H9 (cell line): ENCODE data around the gene PRODH2. TPM values are rescaled to one million over a fixed set of nuclear protein-coding genes. Genes with fewer than 3 reads are reported as not detected.
"Not testable (repeated sequence)": the region's sequence is repeated elsewhere in the genome, so short reads cannot be mapped to it uniquely, and the experiment has no call there.

Experiments used
- DNase-seq: peaks from one replicate; pipeline ENCODE4 v3.0.0-alpha.2; 2017
- H2AFZ ChIP-seq: one replicate; pipeline ENCODE4 v1.6.1; 2013; ENCODE audit warnings: mild to moderate bottlenecking, low read length, control low read depth, moderate library complexity
- H2AK5ac ChIP-seq: 2 replicates; pipeline ENCODE4 v1.6.1; 2013; ENCODE audit warnings: low read length, control low read depth, mixed read lengths; ENCODE audit not compliant: insufficient read length
- H2BK120ac ChIP-seq: one replicate; pipeline ENCODE4 v1.6.1; 2013; ENCODE audit warnings: low read depth, mild to moderate bottlenecking, low read length, control low read depth, inconsistent platforms; ENCODE audit not compliant: poor library complexity, severe bottlenecking
- H2BK12ac ChIP-seq: 2 replicates; pipeline ENCODE4 v1.6.1; 2013; ENCODE audit warnings: low read length, control low read depth, mixed read lengths, low read depth; ENCODE audit not compliant: insufficient read length
- H2BK15ac ChIP-seq: 2 replicates; pipeline ENCODE4 v1.6.1; 2013; ENCODE audit warnings: low read depth, low read length, control low read depth
- H2BK20ac ChIP-seq: one replicate; pipeline ENCODE4 v1.6.1; 2013; ENCODE audit warnings: low read depth, mild to moderate bottlenecking, low read length, control low read depth, inconsistent platforms; ENCODE audit not compliant: poor library complexity, severe bottlenecking
- H2BK5ac ChIP-seq: 2 replicates; pipeline ENCODE4 v1.6.1; 2013; ENCODE audit warnings: low read length, control low read depth, mixed read lengths; ENCODE audit not compliant: insufficient read length
- H3K14ac ChIP-seq: 2 replicates; pipeline ENCODE4 v1.6.1; 2013; ENCODE audit warnings: low read length, control low read depth; ENCODE audit not compliant: insufficient read depth
- H3K18ac ChIP-seq: 2 replicates; pipeline ENCODE4 v1.6.1; 2013; ENCODE audit warnings: low read depth, mild to moderate bottlenecking, mixed read lengths, low read length, control low read depth; ENCODE audit not compliant: insufficient read length
- H3K23ac ChIP-seq: 2 replicates; pipeline ENCODE4 v1.6.1; 2013; ENCODE audit warnings: low read length, control low read depth, mixed read lengths, low read depth; ENCODE audit not compliant: insufficient read length
- H3K23me2 ChIP-seq: 2 replicates; pipeline ENCODE4 v1.6.1; 2013; ENCODE audit warnings: low read depth, mild to moderate bottlenecking, mixed read lengths, low read length, control low read depth; ENCODE audit not compliant: insufficient read length, poor library complexity, severe bottlenecking
- H3K27ac ChIP-seq: 2 replicates; pipeline ENCODE4 v1.5.1; 2013; ENCODE audit warnings: low read length, control low read depth, mixed read lengths, low read depth; ENCODE audit not compliant: insufficient read length
- H3K27me3 ChIP-seq: 2 replicates; pipeline ENCODE4 v1.6.1; 2013; ENCODE audit warnings: low read length, control low read depth, inconsistent platforms; ENCODE audit not compliant: insufficient read depth
- H3K4ac ChIP-seq: 2 replicates; pipeline ENCODE4 v1.6.1; 2013; ENCODE audit warnings: low read depth, mild to moderate bottlenecking, control low read depth, inconsistent platforms, low read length, moderate library complexity
- H3K4me1 ChIP-seq: 2 replicates; pipeline ENCODE4 v1.6.1; 2013; ENCODE audit warnings: low read length, control low read depth, inconsistent platforms; ENCODE audit not compliant: insufficient read depth
- H3K4me2 ChIP-seq: 2 replicates; pipeline ENCODE4 v1.6.1; 2013; ENCODE audit warnings: low read length, control low read depth, mixed read lengths; ENCODE audit not compliant: insufficient read length, insufficient read depth
- H3K56ac ChIP-seq: 2 replicates; pipeline ENCODE4 v1.6.1; 2013; ENCODE audit warnings: low read depth, mild to moderate bottlenecking, mixed read lengths, low read length, control low read depth; ENCODE audit not compliant: insufficient read length
- H3K79me1 ChIP-seq: 2 replicates; pipeline ENCODE4 v1.6.1; 2013; ENCODE audit warnings: low read depth, mild to moderate bottlenecking, moderate library complexity, low read length, control low read depth, inconsistent platforms; ENCODE audit not compliant: insufficient read depth, poor library complexity, severe bottlenecking
- H3K79me2 ChIP-seq: 2 replicates; pipeline ENCODE4 v1.6.1; 2013; ENCODE audit warnings: low read length, control low read depth, inconsistent platforms; ENCODE audit not compliant: insufficient read depth
- H3K9ac ChIP-seq: 2 replicates; pipeline ENCODE4 v1.6.1; 2013; ENCODE audit warnings: low read length, control low read depth, mixed read lengths; ENCODE audit not compliant: insufficient read length; ENCODE audit errors: extremely low read depth
- H3K9me3 ChIP-seq: one replicate; pipeline ENCODE4 v1.6.1; 2013; ENCODE audit warnings: low read depth, low read length, inconsistent platforms; ENCODE audit not compliant: control insufficient read depth
- H3T11ph ChIP-seq: one replicate; pipeline ENCODE4 v1.6.1; 2013; ENCODE audit warnings: mild to moderate bottlenecking, low read length, control low read depth, inconsistent platforms
- H4K20me1 ChIP-seq: one replicate; pipeline ENCODE4 v1.6.1; 2013; ENCODE audit not compliant: control insufficient read depth, insufficient read length, insufficient read depth
- H4K5ac ChIP-seq: 2 replicates; pipeline ENCODE4 v1.6.1; 2013; ENCODE audit warnings: low read depth, mild to moderate bottlenecking, mixed read lengths, low read length, control low read depth; ENCODE audit not compliant: insufficient read length
- H4K8ac ChIP-seq: replicated peaks from 2 replicates; pipeline ENCODE4 v1.6.1; 2013; ENCODE audit warnings: low read length, control low read depth, mixed read lengths, low read depth; ENCODE audit not compliant: insufficient read length
- H4K91ac ChIP-seq: 2 replicates; pipeline ENCODE4 v1.6.1; 2013; ENCODE audit warnings: low read depth, mild to moderate bottlenecking, moderate library complexity, mixed read lengths, low read length, control low read depth; ENCODE audit not compliant: insufficient read length
- H3K27ac Mint-ChIP-seq, 3 experiments: 2 replicates in 2 of 3; 3 replicates in 1 of 3; pipeline ENCODE4 v1.8.0; 2020 to 2021; ENCODE audit warnings: mixed read lengths in 3 of 3, mild to moderate bottlenecking in 1 of 3, moderate library complexity in 1 of 3
- H3K27me3 Mint-ChIP-seq: 2 replicates; pipeline ENCODE4 v1.8.0; 2021; ENCODE audit warnings: low read depth, mild to moderate bottlenecking, moderate library complexity, mixed read lengths
- H3K36me3 Mint-ChIP-seq, 3 experiments: 2 replicates in 2 of 3; 3 replicates in 1 of 3; pipeline ENCODE4 v1.8.0; 2020 to 2021; ENCODE audit warnings: low read depth in 3 of 3, mixed read lengths in 3 of 3; ENCODE audit not compliant: insufficient read depth in 1 of 3
- H3K4me1 Mint-ChIP-seq, 2 experiments: 2 replicates each; pipeline ENCODE4 v1.8.0; 2020; ENCODE audit warnings: mixed read lengths in 2 of 2
- H3K4me3 Mint-ChIP-seq, 2 experiments: 2 replicates in 1 of 2; 3 replicates in 1 of 2; pipeline ENCODE4 v1.8.0; 2020 to 2021; ENCODE audit warnings: mild to moderate bottlenecking in 2 of 2, mixed read lengths in 2 of 2, moderate library complexity in 1 of 2
- H3K9me3 Mint-ChIP-seq, 2 experiments: 2 replicates in 1 of 2; 3 replicates in 1 of 2; pipeline ENCODE4 v1.8.0; 2020; ENCODE audit warnings: mild to moderate bottlenecking in 2 of 2, mixed read lengths in 2 of 2, moderate library complexity in 1 of 2
- WGBS: extraction: QIAGEN DNeasy Blood & Tissue Kit; methylation state at CpG from one replicate; pipeline ENCODE4 v1.1.7; 2013; ENCODE audit warnings: missing lambda C conversion rate, low lambda C conversion rate, mixed read lengths; ENCODE audit not compliant: insufficient read length; ENCODE audit errors: extremely low coverage; 5-methylcytosine and 5-hydroxymethylcytosine counted together
- total RNA-seq: library from RNA; stranded (reverse); gene quantifications from 2 replicates; pipeline ENCODE4 v1.2.1, GENCODE V29; 2021
- TF ChIP-seq, protein P1 (sequence below): fragments of 200-600 bp; sonication (generic); conservative IDR thresholded peaks from 3 replicates; pipeline ENCODE4 v1.8.0; 2021; ENCODE audit warnings: antibody characterized with exemption, mild to moderate bottlenecking

PRODH2 gene
- total RNA-seq, 1 experiment from 2014 or later, result not detected

DNA sequence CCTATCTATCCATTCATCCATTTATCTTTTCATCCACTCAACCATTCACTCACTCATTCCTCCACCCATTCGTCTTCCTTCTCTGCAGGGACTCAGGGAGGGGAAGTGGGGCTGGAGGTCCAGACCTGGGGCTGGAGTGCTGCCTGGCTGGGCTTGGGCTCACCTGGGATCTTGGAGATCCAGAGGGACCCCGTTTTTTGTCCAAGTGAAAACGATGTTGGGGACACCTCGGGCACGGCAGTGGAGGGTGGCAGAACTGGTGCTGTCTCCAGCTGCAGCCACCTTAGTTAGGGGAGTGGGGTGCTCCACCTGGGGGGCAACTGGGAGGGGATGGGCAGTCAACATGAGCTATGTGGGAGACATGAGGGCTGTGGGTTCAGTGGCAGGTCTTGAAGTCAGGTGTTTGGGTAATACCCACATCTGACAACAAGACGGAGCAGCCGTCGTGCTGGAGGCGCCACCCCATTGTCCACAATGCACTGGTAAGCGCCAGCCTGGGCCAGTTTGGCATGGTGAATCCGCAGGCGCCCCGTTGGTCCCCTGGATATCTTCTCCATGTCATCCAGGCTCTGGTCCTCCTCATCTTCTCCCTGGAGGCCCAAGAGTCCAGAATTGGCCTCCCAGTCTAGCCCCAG is 29.4 kb upstream of the PRODH2 start:
- Mint-ChIP-seq H3K4me1 (peaks cover 18 to 25% of the 10 kb centered on the region in 2 experiments), H3K36me3 (no peaks in the 10 kb centered on the region; a peak in 1 of 7 replicates), H3K27ac (no peak overlapping the region), H3K9me3 (peaks cover 2 to 3% of the 10 kb centered on the region in 2 experiments; a peak in 2 of 5 replicates), H3K4me3 (no peak overlapping the region), H3K27me3 (peaks cover 78% of the 10 kb centered on the region)
- Histone ChIP-seq H3K14ac (no peak overlapping the region), H3K79me2 (no peaks in the 10 kb centered on the region), H2AK5ac (no peak overlapping the region), H4K5ac (no peak overlapping the region), H2BK20ac (no peak overlapping the region), H4K20me1 (no peaks in the 10 kb centered on the region), H3K27me3 (peaks cover 23% of the 10 kb centered on the region; the same call in 1 of the 2 replicates), H2BK15ac (no peak overlapping the region), H3T11ph (no peak overlapping the region), H3K4me2 (no peak overlapping the region), H2BK5ac (no peak overlapping the region), H3K9ac (no peak overlapping the region), H3K9me3 (no peaks in the 10 kb centered on the region), H3K4ac (no peak overlapping the region), H3K23me2 (peaks cover 15% of the 10 kb centered on the region), H3K23ac (no peak overlapping the region), H3K56ac (no peak overlapping the region), H3K4me1 (no peaks in the 10 kb centered on the region), H2AFZ (no peak overlapping the region), H3K27ac (no peak overlapping the region), H3K18ac (no peak overlapping the region), H4K91ac (no peak overlapping the region), H2BK120ac (no peak overlapping the region), H3K79me1 (no peaks in the 10 kb centered on the region), H2BK12ac (no peak overlapping the region), H4K8ac (no peak overlapping the region)
- WGBS, result no CpG with 5 or more reads among the region's 13 CpGs
- TF ChIP-seq, protein P1, sequence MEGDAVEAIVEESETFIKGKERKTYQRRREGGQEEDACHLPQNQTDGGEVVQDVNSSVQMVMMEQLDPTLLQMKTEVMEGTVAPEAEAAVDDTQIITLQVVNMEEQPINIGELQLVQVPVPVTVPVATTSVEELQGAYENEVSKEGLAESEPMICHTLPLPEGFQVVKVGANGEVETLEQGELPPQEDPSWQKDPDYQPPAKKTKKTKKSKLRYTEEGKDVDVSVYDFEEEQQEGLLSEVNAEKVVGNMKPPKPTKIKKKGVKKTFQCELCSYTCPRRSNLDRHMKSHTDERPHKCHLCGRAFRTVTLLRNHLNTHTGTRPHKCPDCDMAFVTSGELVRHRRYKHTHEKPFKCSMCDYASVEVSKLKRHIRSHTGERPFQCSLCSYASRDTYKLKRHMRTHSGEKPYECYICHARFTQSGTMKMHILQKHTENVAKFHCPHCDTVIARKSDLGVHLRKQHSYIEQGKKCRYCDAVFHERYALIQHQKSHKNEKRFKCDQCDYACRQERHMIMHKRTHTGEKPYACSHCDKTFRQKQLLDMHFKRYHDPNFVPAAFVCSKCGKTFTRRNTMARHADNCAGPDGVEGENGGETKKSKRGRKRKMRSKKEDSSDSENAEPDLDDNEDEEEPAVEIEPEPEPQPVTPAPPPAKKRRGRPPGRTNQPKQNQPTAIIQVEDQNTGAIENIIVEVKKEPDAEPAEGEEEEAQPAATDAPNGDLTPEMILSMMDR, result no peak
- no peak for DNase-seq

DNA sequence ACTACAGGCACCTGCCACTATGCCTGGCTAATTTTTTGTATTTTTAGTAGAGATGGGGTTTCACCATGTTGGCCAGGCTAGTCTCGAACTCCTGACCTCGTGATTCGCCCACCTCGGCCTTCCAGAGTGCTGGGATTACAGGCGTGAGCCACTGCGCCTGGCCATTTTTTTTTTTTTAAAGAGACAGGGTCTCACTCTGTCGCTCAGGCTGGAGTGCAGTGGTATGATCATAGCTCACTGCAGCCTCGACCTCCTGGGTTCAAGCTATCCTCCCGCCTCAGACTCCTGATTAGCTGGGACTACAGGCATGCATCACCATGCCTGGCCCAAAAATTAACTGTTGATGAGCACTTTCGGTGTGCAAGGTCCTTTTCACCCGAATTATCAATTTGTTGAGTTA is 23.5 kb upstream of the PRODH2 start:
- not testable (repeated sequence) for H3K27ac ChIP-seq, H3K9me3 Mint-ChIP-seq, H3K79me2 ChIP-seq, H3K18ac ChIP-seq, H4K20me1 ChIP-seq, H3K79me1 ChIP-seq, H3K4me1 Mint-ChIP-seq, H3K56ac ChIP-seq, H3K23me2 ChIP-seq, H3K9me3 ChIP-seq, H4K5ac ChIP-seq, H3K14ac ChIP-seq, DNase-seq, H2BK15ac ChIP-seq, H2BK20ac ChIP-seq, H2BK120ac ChIP-seq, H3T11ph ChIP-seq, H4K91ac ChIP-seq, H4K8ac ChIP-seq, H3K4me2 ChIP-seq, H3K27ac Mint-ChIP-seq, H2BK5ac ChIP-seq, H3K36me3 Mint-ChIP-seq, H3K9ac ChIP-seq, H2AK5ac ChIP-seq, H3K27me3 ChIP-seq, H3K23ac ChIP-seq, H2BK12ac ChIP-seq, H3K4me3 Mint-ChIP-seq, H2AFZ ChIP-seq, H3K4me1 ChIP-seq, H3K4ac ChIP-seq
- H3K27me3 Mint-ChIP-seq, result peaks cover 59% of the 10 kb centered on the region
- no CpG with 5 or more reads among the region's 11 CpGs for WGBS
